HepG2 (cell line): ENCODE data around the gene SEMA3F. TPM values are rescaled to one million over a fixed set of nuclear protein-coding genes. Genes with fewer than 3 reads are reported as not detected.

Experiments
- ATAC-seq: fragments of 200-7000 bp; cut with Tn5 transposase; 3 replicates; pipeline ENCODE4 v1.9.1; 2020; ENCODE audit warnings: mild to moderate bottlenecking, moderate library complexity
- BruUV-seq: library from RNA; stranded (reverse); fragments of 400-500 nt; replicated peaks from 2 replicates; lab custom pipeline; 2021; lab: Mats Ljungman, UMichigan
- CTCF ChIA-PET: fragments of 300-600 bp; formaldehyde crosslinking; extraction: SDS; loops from one replicate; lab custom pipeline; 2021; ENCODE audit warnings: low total read pairs, inconsistent platforms, low intra/inter-chr PET ratio; lab: Yijun Ruan, JAX
- POLR2A ChIA-PET: fragments of 350-600 bp; sonication (Branson Sonifier 250); formaldehyde crosslinking; loops from one replicate; lab custom pipeline; 2020; ENCODE audit warnings: antibody characterized with exemption, inconsistent platforms; lab: Yijun Ruan, JAX
- DNase-seq: peaks from one replicate; pipeline ENCODE4 v3.0.0-alpha.2; 2015; ENCODE audit warnings: low spot score
- FAIRE-seq: peaks from 3 replicates; lab custom pipeline; 2011; peaks lifted over from hg19 to GRCh38; lab: Jason Lieb, UNC
- H2AFZ ChIP-seq: one replicate; pipeline ENCODE4 v1.6.1; 2011; ENCODE audit warnings: low read length, inconsistent platforms
- H3K27ac ChIP-seq: fragments of 300-600 bp; 3 replicates; pipeline ENCODE4 v1.8.0; 2011; ENCODE audit warnings: mixed run types, mild to moderate bottlenecking, mixed read lengths, low read length, inconsistent platforms; ENCODE audit not compliant: insufficient read depth; ENCODE audit errors: extremely low read length
- H3K27me3 ChIP-seq, 2 experiments: fragments of 200-600 bp in 1 of 2; 2 replicates in 1 of 2; 3 replicates in 1 of 2; pipeline versions ENCODE4 v1.6.0 to v1.8.0; 2011; ENCODE audit warnings: low read length in 2 of 2, mild to moderate bottlenecking in 2 of 2, moderate library complexity in 2 of 2, inconsistent platforms in 1 of 2; ENCODE audit not compliant: insufficient read depth in 2 of 2, control insufficient read depth in 1 of 2
- H3K36me3 ChIP-seq, 2 experiments: fragments of 200-600 bp in 1 of 2; replicated peaks in 1 of 2; 2 replicates in 1 of 2; 3 replicates in 1 of 2; pipeline versions ENCODE4 v1.5.1 to v1.8.0; 2011; ENCODE audit warnings: low read length in 2 of 2, inconsistent platforms in 1 of 2; ENCODE audit not compliant: insufficient read depth in 2 of 2, control insufficient read depth in 1 of 2
- H3K4me1 ChIP-seq: 2 replicates; pipeline ENCODE4 v1.5.1; 2012; ENCODE audit warnings: low read length, inconsistent platforms; ENCODE audit not compliant: insufficient read depth
- H3K4me2 ChIP-seq: 2 replicates; pipeline ENCODE4 v1.6.0; 2011; ENCODE audit warnings: low read depth, low read length, inconsistent platforms
- H3K4me3 ChIP-seq, 3 experiments: fragments of 200-600 bp in 1 of 3; sonication (generic), shearing (Covaris generic) in 1 of 3; replicated peaks in 1 of 3; 2 replicates each; pipeline ENCODE4 v1.5.1; 2011 to 2016; ENCODE audit warnings: low read length in 3 of 3, inconsistent platforms in 2 of 3, low read depth in 2 of 3, mild to moderate bottlenecking in 2 of 3, control low read depth in 1 of 3, mixed read lengths in 1 of 3; ENCODE audit not compliant: insufficient read depth in 1 of 3
- H3K79me2 ChIP-seq: one replicate; pipeline ENCODE4 v1.6.1; 2011; ENCODE audit warnings: low read length, inconsistent platforms; ENCODE audit not compliant: insufficient read depth
- H3K9ac ChIP-seq: 2 replicates; pipeline ENCODE4 v1.6.0; 2011; ENCODE audit warnings: mild to moderate bottlenecking, low read depth, low read length, inconsistent platforms; ENCODE audit not compliant: insufficient read depth
- H3K9me3 ChIP-seq: 2 replicates; pipeline ENCODE4 v1.5.1; 2012; ENCODE audit warnings: mild to moderate bottlenecking, low read length
- H4K20me1 ChIP-seq: 2 replicates; pipeline ENCODE4 v1.6.0; 2011; ENCODE audit warnings: inconsistent platforms, mild to moderate bottlenecking, low read length, moderate library complexity; ENCODE audit not compliant: insufficient read depth
- YEATS4 ChIP-seq: sonication (generic); formaldehyde crosslinking; IDR thresholded peaks from 2 replicates; pipeline ENCODE4 v1.4.0; 2020; ENCODE audit warnings: missing genetic modification reagents, borderline replicate concordance
- ZNF354B ChIP-seq: sonication (generic); formaldehyde crosslinking; IDR thresholded peaks from 2 replicates; pipeline ENCODE4 v1.8.0; 2022; ENCODE audit warnings: mild to moderate bottlenecking, missing genetic modification reagents
- WGBS: methylation state at CpG from one replicate; pipeline ENCODE4 v1.1.6; 2017; ENCODE audit warnings: low lambda C conversion rate; 5-methylcytosine and 5-hydroxymethylcytosine counted together
- in situ Hi-C: cut with HindIII; loops from 2 replicates; pipeline ENCODE4 v1.10.0; 2017; ENCODE audit warnings: low pct_unique_long_range_greater_than_20kb; ENCODE audit not compliant: extremely low pct_ligation_motif_present
- intact Hi-C: fragments of 100-400 bp; cut with micrococcal nuclease; formaldehyde crosslinking; loops from one replicate; pipeline ENCODE4 v1.10.0; 2022; ENCODE audit not compliant: unreplicated experiment
- polyA plus RNA-seq, 8 experiments: library from polyadenylated mRNA; depleted of rRNA in 3 of 8; stranded (reverse) in 7 of 8; unstranded in 1 of 8; fragments of >200 nt; fragmentation: Illumina TruSeq in 4 of 8; extraction: Trizol in 4 of 8; gene quantifications; 2 replicates each; pipeline versions ENCODE4 v1.2.1 to v1.2.3, GENCODE V29; 2011 to 2016; ENCODE audit warnings: low read depth in 4 of 8, missing spikeins in 1 of 8, mixed read lengths in 1 of 8; ENCODE audit not compliant: insufficient read depth in 1 of 8
- total RNA-seq, 5 experiments: library from RNA; depleted of rRNA; stranded (reverse); fragments of >200 nt; fragmentation: Illumina TruSeq; extraction: Trizol; gene quantifications; 2 replicates each; pipeline ENCODE4 v1.2.3, GENCODE V29; 2016; ENCODE audit warnings: low read depth in 1 of 5
- TF ChIP-seq, protein P1 (sequence below): sonication (generic); formaldehyde crosslinking; IDR thresholded peaks from 2 replicates; pipeline ENCODE4 v1.5.0; 2020; ENCODE audit warnings: mild to moderate bottlenecking, missing genetic modification reagents, moderate library complexity
- TF ChIP-seq, protein P2 (sequence below): sonication (generic); formaldehyde crosslinking; IDR thresholded peaks from 2 replicates; pipeline ENCODE4 v1.8.0; 2022; ENCODE audit warnings: missing genetic modification reagents, mild to moderate bottlenecking, borderline replicate concordance

The SEMA3F gene
- total and polyA plus RNA-seq, 2 of the 13 experiments (the other 11 are each of a cell fraction or from before 2014, with no cell fraction given) = 7.6 to 17.2 TPM

DNA sequence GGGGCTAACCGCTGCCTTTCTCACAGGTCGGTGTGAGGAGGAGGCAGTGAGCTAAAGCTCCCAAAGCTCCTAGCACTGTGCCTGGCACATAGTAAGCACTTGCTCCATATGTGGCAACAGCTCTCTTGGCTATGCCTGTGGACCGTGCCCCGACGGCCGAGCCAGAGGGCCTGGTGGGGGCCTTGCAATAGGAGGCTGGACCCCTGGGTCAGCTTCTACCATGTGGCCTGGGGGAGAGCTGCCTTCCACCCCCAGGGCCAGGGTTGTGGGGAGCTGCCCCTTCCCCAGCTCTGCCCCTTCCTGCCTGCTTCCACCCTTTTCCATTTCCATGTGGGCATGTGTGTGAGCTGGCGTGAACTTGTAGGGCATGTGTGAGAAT, 19.4 kb downstream of the SEMA3F start:
- DNase-seq = no peak
- no peaks in the 10 kb centered on the region for H4K20me1 ChIP-seq
- H3K4me3 ChIP-seq = no peak overlapping the region
- no peak overlapping the region for H3K27ac ChIP-seq
- intact Hi-C loops (loop anchor here (5.0 kb wide), 1 partner anchor 52 kb away; no protein-coding TSS in a partner anchor), in situ Hi-C loops (no loop called here)
- no peaks in the 10 kb centered on the region for H3K79me2 ChIP-seq
- FAIRE-seq = no peak
- WGBS = 100% methylated on average over 2 of the region's 7 CpGs
- BruUV-seq = no TSS peak
- no peaks in the 10 kb centered on the region for H3K27me3 ChIP-seq
- peaks cover 45% of the 10 kb centered on the region for H3K4me1 ChIP-seq
- peaks cover 15 to 27% of the 10 kb centered on the region in 2 experiments; a peak in 4 of 5 replicates for H3K36me3 ChIP-seq
- H3K9me3 ChIP-seq = no peaks in the 10 kb centered on the region
- no peak overlapping the region for H3K9ac ChIP-seq
- POLR2A ChIA-PET = no interaction called here
- H2AFZ ChIP-seq = no peak overlapping the region
- ATAC-seq = no peak
- H3K4me2 ChIP-seq = no peak overlapping the region
- no peak for TF ChIP-seq YEATS4 (CRISPR knock-in tag)
- TF ChIP-seq, protein P1, sequence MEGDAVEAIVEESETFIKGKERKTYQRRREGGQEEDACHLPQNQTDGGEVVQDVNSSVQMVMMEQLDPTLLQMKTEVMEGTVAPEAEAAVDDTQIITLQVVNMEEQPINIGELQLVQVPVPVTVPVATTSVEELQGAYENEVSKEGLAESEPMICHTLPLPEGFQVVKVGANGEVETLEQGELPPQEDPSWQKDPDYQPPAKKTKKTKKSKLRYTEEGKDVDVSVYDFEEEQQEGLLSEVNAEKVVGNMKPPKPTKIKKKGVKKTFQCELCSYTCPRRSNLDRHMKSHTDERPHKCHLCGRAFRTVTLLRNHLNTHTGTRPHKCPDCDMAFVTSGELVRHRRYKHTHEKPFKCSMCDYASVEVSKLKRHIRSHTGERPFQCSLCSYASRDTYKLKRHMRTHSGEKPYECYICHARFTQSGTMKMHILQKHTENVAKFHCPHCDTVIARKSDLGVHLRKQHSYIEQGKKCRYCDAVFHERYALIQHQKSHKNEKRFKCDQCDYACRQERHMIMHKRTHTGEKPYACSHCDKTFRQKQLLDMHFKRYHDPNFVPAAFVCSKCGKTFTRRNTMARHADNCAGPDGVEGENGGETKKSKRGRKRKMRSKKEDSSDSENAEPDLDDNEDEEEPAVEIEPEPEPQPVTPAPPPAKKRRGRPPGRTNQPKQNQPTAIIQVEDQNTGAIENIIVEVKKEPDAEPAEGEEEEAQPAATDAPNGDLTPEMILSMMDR (CRISPR knock-in tag) = 0 out of 2 replicates have a peak, but pooled peaks have one; percentile 1
- no peak for TF ChIP-seq ZNF354B (CRISPR knock-in tag)
- TF ChIP-seq, protein P2, sequence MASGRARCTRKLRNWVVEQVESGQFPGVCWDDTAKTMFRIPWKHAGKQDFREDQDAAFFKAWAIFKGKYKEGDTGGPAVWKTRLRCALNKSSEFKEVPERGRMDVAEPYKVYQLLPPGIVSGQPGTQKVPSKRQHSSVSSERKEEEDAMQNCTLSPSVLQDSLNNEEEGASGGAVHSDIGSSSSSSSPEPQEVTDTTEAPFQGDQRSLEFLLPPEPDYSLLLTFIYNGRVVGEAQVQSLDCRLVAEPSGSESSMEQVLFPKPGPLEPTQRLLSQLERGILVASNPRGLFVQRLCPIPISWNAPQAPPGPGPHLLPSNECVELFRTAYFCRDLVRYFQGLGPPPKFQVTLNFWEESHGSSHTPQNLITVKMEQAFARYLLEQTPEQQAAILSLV (CRISPR knock-in tag) = no peak
- CTCF ChIA-PET = interaction anchor here (1.2 kb wide), 1 partner anchor 20 kb away, joined by 3 read pairs; the partner anchor contains the start of gene SEMA3F
